Bronchial epithelial cell (primary cell): ENCODE results near the gene RYR2. TPM values are rescaled to one million over a fixed set of nuclear protein-coding genes. Genes with fewer than 3 reads are reported as not detected.

Experiments used
- DNase-seq: peaks from one replicate; pipeline ENCODE4 v3.0.0-alpha.2; 2010; ENCODE audit warnings: low read depth
- FAIRE-seq: peaks from 2 replicates; lab custom pipeline; 2011; peaks lifted over from hg19 to GRCh38; lab: Jason Lieb, UNC
- H3K27me3 ChIP-seq: 2 replicates; pipeline ENCODE4 v1.5.1; 2011; ENCODE audit warnings: low read length; ENCODE audit not compliant: control insufficient read depth, insufficient read depth
- H3K36me3 ChIP-seq: 2 replicates; pipeline ENCODE4 v1.5.1; 2011; ENCODE audit warnings: low read length; ENCODE audit not compliant: control insufficient read depth, insufficient read depth
- H3K4me3 ChIP-seq: 2 replicates; pipeline ENCODE4 v1.5.1; 2011; ENCODE audit warnings: mild to moderate bottlenecking, low read depth, low read length, control low read depth
- CTCF ChIP-seq: IDR thresholded peaks from 2 replicates; pipeline ENCODE4 v1.5.1; 2011; ENCODE audit warnings: mild to moderate bottlenecking, moderate library complexity, low read length, control low read depth, inconsistent platforms; ENCODE audit not compliant: insufficient read depth, severe bottlenecking
- total RNA-seq: library from RNA; depleted of rRNA; stranded (reverse); fragments of >200 nt; gene quantifications from 2 replicates; pipeline ENCODE4 v1.2.1, GENCODE V29; 2014

The RYR2 gene
- total RNA-seq, 1 donor from 2014 or later: not detected

GRCh38 chr1:237774246-237774645 is 732.3 kb downstream of the RYR2 start:
- Histone ChIP-seq H3K27me3 (no peaks in the 10 kb centered on the region), H3K4me3 (no peak overlapping the region), H3K36me3 (no peaks in the 10 kb centered on the region)
- DNase-seq: no peak
- TF ChIP-seq CTCF: no peak
- FAIRE-seq: no peak

- H3K27me3 ChIP-seq: no peaks in the 10 kb centered on the region
- no peak for FAIRE-seq
Observed at GRCh38 chr1:237779356-237779755, 737.4 kb downstream of the RYR2 start.

GRCh38 chr1:237786066-237786719 is 744.2 kb downstream of the RYR2 start:
- DNase-seq (no peak), FAIRE-seq (no peak)
- Histone ChIP-seq H3K36me3 (no peaks in the 10 kb centered on the region), H3K27me3 (no peaks in the 10 kb centered on the region), H3K4me3 (no peak overlapping the region)
- TF ChIP-seq CTCF: no peak

More at GRCh38 chr1:237779356-237779755, 737.4 kb downstream of the RYR2 start:
- peak; percentile 5 for DNase-seq
- TF ChIP-seq CTCF: no peak
- Histone ChIP-seq H3K36me3 (no peaks in the 10 kb centered on the region), H3K4me3 (no peak overlapping the region)

GRCh38 chr1:237788069-237788468 is 746.1 kb downstream of the RYR2 start:
- DNase-seq (no peak), FAIRE-seq (no peak)
- no peaks in the 10 kb centered on the region for H3K36me3 ChIP-seq
- no peak overlapping the region for H3K4me3 ChIP-seq
- no peaks in the 10 kb centered on the region for H3K27me3 ChIP-seq
- TF ChIP-seq CTCF: no peak

- DNase-seq: no peak
- H3K36me3 ChIP-seq: no peaks in the 10 kb centered on the region
- no peak for TF ChIP-seq CTCF
- H3K27me3 ChIP-seq: no peaks in the 10 kb centered on the region
- H3K4me3 ChIP-seq: no peak overlapping the region
- no peak for FAIRE-seq
Observed at GRCh38 chr1:237789619-237790018, 747.6 kb downstream of the RYR2 start.

- no peak for TF ChIP-seq CTCF
- H3K4me3 ChIP-seq: no peak overlapping the region
- no peaks in the 10 kb centered on the region for H3K36me3 ChIP-seq
- DNase-seq: peak; percentile 5
- no peak for FAIRE-seq
- H3K27me3 ChIP-seq: no peaks in the 10 kb centered on the region
Observed at GRCh38 chr1:237791592-237791991, 749.6 kb downstream of the RYR2 start.
